Coronary artery (tissue), 2 donors: ENCODE data around the gene MAEL.

Source experiments
- DNase-seq: peaks from one replicate; pipeline ENCODE4 v3.0.0-alpha.2; 2017; ENCODE audit warnings: low spot score
- H3K27ac ChIP-seq, 2 donors: fragments of 200-600 bp; sonication (generic); one replicate each; pipeline ENCODE4 v1.5.1; 2016 to 2019
- H3K4me3 ChIP-seq: fragments of 200-600 bp; sonication (generic); 2 replicates; pipeline ENCODE4 v1.5.1; 2016; ENCODE audit warnings: mild to moderate bottlenecking, moderate library complexity
- TF ChIP-seq, protein P1 (sequence below): fragments of 200-600 bp; sonication (generic); IDR thresholded peaks from one replicate; pipeline ENCODE4 v1.5.1; 2019; ENCODE audit warnings: antibody characterized with exemption

Gene MAEL

DNA sequence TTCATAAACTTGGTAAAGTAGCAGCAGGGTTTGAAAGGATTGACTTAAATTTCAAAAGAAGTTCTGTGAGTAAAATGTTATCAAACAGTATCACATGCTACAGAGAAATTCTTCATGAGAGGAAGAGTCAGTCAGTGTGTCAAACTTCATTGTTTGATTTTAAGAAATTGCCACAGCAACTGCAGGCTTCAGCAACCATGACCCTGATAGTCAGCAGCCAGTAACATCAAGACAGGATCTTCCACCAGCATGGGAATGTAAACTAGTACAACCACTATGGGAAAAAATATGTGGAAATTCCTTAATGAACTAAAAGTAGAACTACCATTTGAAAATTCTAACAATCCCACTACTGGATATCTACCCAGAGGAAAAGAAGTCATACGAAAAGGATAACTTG, 11.5 kb downstream of the MAEL start:
- TF ChIP-seq, protein P1, sequence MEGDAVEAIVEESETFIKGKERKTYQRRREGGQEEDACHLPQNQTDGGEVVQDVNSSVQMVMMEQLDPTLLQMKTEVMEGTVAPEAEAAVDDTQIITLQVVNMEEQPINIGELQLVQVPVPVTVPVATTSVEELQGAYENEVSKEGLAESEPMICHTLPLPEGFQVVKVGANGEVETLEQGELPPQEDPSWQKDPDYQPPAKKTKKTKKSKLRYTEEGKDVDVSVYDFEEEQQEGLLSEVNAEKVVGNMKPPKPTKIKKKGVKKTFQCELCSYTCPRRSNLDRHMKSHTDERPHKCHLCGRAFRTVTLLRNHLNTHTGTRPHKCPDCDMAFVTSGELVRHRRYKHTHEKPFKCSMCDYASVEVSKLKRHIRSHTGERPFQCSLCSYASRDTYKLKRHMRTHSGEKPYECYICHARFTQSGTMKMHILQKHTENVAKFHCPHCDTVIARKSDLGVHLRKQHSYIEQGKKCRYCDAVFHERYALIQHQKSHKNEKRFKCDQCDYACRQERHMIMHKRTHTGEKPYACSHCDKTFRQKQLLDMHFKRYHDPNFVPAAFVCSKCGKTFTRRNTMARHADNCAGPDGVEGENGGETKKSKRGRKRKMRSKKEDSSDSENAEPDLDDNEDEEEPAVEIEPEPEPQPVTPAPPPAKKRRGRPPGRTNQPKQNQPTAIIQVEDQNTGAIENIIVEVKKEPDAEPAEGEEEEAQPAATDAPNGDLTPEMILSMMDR: no peak
- DNase-seq: no peak
- no peak overlapping the region for H3K27ac ChIP-seq
- no peak overlapping the region for H3K4me3 ChIP-seq

DNA sequence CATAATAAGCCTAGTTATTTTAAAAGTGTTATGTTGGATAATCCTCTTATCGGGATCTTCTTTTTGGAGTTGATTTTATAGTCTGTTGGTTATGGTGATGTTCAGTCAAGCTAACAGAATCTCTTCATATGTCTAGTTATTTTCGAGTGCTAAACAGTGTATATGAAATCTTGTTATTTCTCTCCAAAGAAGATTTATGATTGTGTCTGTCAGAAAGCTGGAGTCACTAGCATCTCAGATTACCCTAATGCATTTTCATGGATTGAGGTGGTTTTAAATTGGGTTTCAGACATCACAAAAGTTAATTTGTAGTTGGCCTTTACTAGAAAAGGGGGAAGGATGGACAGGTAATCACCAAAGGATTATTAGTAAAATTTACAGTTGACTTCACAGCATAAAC, 13.3 kb downstream of the MAEL start:
- no peak for DNase-seq
- TF ChIP-seq, protein P1: no peak
- Histone ChIP-seq H3K4me3 (no peak overlapping the region), H3K27ac (no peak overlapping the region)

DNA sequence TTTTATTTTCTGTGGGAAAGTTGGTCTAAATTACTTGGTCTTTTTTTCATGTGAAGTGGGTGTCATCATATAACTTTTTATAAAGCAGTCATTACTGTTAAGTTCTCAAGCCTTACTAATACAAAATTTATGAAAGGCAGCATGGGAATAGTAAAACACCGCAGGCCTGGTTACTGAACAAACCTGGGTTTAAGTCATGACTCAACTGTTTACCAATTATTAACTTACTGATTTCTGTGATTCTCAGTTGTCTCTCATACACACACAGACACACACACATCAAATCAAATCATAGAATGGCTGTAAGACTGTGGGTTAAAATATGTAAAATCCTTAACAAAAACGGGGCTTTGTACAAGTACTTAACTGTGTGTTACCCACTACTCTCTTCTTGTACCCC, 14.6 kb downstream of the MAEL start:
- TF ChIP-seq, protein P1: no peak
- H3K4me3 ChIP-seq: no peak overlapping the region
- H3K27ac ChIP-seq: no peak overlapping the region
- DNase-seq: no peak

DNA sequence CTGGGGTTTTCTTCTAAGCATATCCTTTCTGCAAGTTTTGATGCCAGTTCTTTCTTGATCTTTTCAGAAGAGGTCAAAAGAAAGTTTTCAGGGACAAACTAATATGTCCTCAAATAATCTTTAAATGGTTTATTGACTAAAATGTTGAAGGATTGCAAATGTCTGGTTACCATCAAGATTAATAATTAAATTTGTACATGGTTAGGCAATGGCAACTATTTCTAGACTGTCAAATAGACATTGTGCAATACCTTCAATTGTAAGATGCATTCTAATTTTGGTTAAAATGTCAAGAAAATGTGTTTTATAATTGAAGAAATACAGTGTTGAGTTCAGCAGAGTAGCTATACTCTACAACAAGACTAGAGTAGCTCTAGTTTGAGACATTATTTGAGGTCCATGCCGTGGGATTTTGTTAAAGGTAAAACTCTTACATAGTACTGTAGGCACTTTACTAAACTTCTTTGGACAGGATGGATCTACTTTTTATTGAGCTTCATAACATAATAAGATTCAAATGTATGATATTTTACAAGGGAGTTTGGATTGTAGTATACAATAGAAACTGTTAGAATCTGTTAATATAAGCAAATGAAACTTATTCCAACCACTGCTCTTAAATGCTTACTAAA, 22.6 kb downstream of the MAEL start:
- no peak for DNase-seq
- TF ChIP-seq, protein P1: no peak
- no peak overlapping the region for H3K27ac ChIP-seq
- H3K4me3 ChIP-seq: no peak overlapping the region

DNA sequence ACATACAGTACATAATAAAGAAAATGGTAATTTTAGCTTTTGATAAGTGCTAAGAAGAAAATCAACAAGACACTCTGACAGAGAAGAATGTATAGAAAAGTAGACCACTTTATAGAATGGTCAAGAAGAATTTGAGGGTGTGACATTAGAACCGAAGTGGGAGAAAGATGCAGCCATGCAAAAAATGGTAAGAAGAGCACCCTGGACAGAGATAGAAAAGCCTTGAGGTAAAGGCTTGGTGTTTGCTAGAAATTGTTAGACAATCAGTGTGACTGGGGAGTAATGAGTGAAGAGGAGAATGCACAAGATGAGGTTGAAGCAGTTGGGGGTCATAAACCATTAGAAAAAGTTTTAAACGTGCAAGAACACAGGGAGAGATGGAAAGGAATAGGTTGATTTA, 23.5 kb downstream of the MAEL start:
- DNase-seq: no peak
- no peak overlapping the region for H3K27ac ChIP-seq
- TF ChIP-seq, protein P1: no peak

DNA sequence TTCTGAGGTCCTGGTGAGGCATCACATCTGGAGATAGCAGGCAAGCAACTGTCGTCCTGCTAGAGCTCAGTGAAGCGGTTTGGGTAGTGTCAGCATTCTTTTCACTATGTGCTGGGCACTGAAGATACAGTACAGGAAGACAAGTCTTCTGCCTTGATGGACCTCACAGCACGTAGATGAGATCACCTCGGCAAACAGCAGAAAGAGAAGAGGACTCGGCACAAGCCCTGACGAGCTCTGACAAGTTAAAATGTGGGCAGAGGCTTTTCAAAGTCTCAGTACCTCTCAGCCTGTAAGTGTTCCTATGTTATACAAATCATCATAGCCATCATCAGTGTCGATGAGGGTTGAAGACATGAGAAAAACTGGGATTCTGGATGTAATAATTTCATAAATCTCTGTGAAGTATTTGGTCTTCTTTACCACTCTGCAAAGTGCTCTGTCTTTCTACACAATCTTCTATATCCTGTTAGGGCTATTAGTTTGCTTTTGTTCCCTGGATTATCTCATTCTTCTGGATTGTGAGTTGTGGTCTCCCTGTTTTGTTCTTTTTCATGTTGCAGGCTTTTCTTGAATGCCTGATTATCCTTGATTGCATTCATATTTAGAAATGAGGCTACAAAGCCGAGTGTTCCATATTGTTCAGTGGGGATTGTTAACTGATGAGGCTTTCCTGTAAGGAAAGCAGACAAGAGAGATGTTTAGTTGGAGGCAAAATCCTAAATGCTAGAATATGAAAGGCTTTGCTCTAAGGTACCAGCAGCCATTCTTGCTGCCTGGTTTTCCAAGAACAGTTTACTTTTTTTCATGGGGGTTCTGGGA, 24.2 kb downstream of the MAEL start:
- Histone ChIP-seq H3K4me3 (no peak overlapping the region), H3K27ac (no peak overlapping the region)
- TF ChIP-seq, protein P1: no peak
- no peak for DNase-seq

More for the DNA sequence above, 23.5 kb downstream of the MAEL start:
- no peak overlapping the region for H3K4me3 ChIP-seq
